Measurements from ENCODE around the gene MX1. TPM values are rescaled to one million over a fixed set of nuclear protein-coding genes. Genes with fewer than 3 reads are reported as not detected.

The MX1 gene
- total RNA-seq, 2 experiments from 2014 or later, result 23.9 to 24.7 TPM

DNA sequence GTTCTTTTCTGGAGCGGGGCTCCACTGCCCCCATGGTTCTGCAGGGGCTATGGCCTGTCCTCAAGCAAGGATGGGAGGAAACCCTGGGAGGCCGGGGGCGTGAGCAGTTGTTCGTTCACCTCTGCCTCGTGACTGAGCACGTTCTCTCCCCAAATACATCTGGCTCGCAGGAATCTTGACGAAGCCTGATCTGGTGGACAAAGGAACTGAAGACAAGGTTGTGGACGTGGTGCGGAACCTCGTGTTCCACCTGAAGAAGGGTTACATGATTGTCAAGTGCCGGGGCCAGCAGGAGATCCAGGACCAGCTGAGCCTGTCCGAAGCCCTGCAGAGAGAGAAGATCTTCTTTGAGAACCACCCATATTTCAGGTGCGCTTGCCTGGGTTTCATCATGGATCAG is 15.5 kb downstream of the MX1 start:
- ChIA-PET CTCF (ENCODE audit: unreplicated experiment) (no interaction called here), POLR2A (no interaction called here)
- BruUV-seq (replicated peaks), result no TSS peak
- H3K4me1 ChIP-seq (ENCODE audit: insufficient read depth, low read length, poor library complexity, severe bottlenecking), result no peaks in the 10 kb centered on the region
- no peak overlapping the region for H3K4me2 ChIP-seq (ENCODE audit: low read length)
- H3K9me3 ChIP-seq (ENCODE audit: low read length), result no peaks in the 10 kb centered on the region
- no peaks in the 10 kb centered on the region for H3K79me2 ChIP-seq (ENCODE audit: insufficient read depth, low read depth, low read length)
- intact Hi-C loops (cut with micrococcal nuclease; ENCODE audit: unreplicated experiment), result no loop called here
- H2AFZ ChIP-seq (ENCODE audit: low read length), result no peak overlapping the region
- H3K36me3 ChIP-seq (ENCODE audit: insufficient read depth, low read length), result peaks cover 14% of the 10 kb centered on the region
- H3K4me3 ChIP-seq (ENCODE audit: low read depth, low read length, poor library complexity, severe bottlenecking), result no peak overlapping the region
- no peak for DNase-seq (ENCODE audit: low spot score)
- no peak overlapping the region for H3K27ac ChIP-seq (ENCODE audit: low read depth, low read length, poor library complexity, severe bottlenecking)
- TF ChIP-seq EZH2phosphoT487 (IDR thresholded peaks at IDR 0.05; ENCODE audit: borderline replicate concordance, low read depth, low read length), result no peak
- TF ChIP-seq CTCF (conservative IDR thresholded peaks at IDR 0.05; ENCODE audit: low read length), result no peak
- no peaks in the 10 kb centered on the region for H3K9me2 ChIP-seq (ENCODE audit: insufficient read depth, low read length)
- no peaks in the 10 kb centered on the region for H4K20me1 ChIP-seq (ENCODE audit: insufficient read depth, low read length)

DNA sequence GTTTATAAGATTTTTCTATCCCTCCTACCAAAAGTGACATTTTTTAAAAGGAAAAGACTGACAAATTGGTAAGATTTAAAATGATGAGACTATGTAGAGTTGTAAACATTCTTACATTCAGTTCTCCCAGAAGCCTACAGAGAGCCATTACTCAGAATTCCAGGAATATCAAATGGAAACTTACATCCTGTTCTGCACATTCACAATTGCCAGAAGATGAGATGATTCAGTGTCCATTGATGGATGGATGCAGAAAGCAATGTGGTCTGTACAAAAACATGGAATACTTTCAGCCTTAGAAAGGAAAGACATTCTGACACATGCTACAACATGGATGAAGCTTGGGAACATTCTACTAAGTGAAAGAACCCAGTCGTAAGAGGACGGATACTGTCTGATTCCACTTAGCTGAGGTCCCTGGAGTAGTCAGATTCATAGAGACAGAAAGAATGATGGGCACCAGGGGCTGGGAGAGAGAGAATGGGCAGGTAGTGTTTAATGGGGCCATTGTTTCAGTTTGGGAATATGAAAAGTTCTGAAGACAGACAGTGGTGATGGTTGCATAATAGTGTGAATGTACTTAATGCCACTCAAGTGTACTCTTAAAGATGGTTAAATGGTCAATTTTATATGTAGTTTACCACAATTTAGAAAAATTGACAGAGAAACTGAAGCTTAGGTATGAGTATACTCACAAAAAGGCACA is 16.6 kb downstream of the MX1 start:
- Histone ChIP-seq H3K9me2 (ENCODE audit: insufficient read depth, low read length) (no peaks in the 10 kb centered on the region), H3K9me3 (ENCODE audit: low read length) (no peaks in the 10 kb centered on the region), H3K4me1 (ENCODE audit: insufficient read depth, low read length, poor library complexity, severe bottlenecking) (no peaks in the 10 kb centered on the region), H3K27ac (ENCODE audit: low read depth, low read length, poor library complexity, severe bottlenecking) (no peak overlapping the region), H3K4me3 (ENCODE audit: low read depth, low read length, poor library complexity, severe bottlenecking) (no peak overlapping the region), H2AFZ (ENCODE audit: low read length) (no peak overlapping the region), H3K4me2 (ENCODE audit: low read length) (no peak overlapping the region), H4K20me1 (ENCODE audit: insufficient read depth, low read length) (no peaks in the 10 kb centered on the region), H3K79me2 (ENCODE audit: insufficient read depth, low read depth, low read length) (no peaks in the 10 kb centered on the region), H3K36me3 (ENCODE audit: insufficient read depth, low read length) (peaks cover 12% of the 10 kb centered on the region; the same call in 1 of the 2 replicates)
- CTCF ChIA-PET (ENCODE audit: unreplicated experiment), result no interaction called here
- BruUV-seq (replicated peaks), result no TSS peak
- DNase-seq (ENCODE audit: low spot score), result no peak
- TF ChIP-seq EZH2phosphoT487 (IDR thresholded peaks at IDR 0.05; ENCODE audit: borderline replicate concordance, low read depth, low read length) (no peak), CTCF (conservative IDR thresholded peaks at IDR 0.05; ENCODE audit: low read length) (no peak)
- POLR2A ChIA-PET, result no interaction called here
- intact Hi-C loops (cut with micrococcal nuclease; ENCODE audit: unreplicated experiment), result no loop called here

- intact Hi-C loops (cut with micrococcal nuclease; ENCODE audit: unreplicated experiment), result no loop called here
- Histone ChIP-seq H4K20me1 (ENCODE audit: insufficient read depth, low read length) (no peaks in the 10 kb centered on the region), H3K4me2 (ENCODE audit: low read length) (no peak overlapping the region), H3K9me2 (ENCODE audit: insufficient read depth, low read length) (no peaks in the 10 kb centered on the region), H3K27ac (ENCODE audit: low read depth, low read length, poor library complexity, severe bottlenecking) (no peak overlapping the region), H3K4me1 (ENCODE audit: insufficient read depth, low read length, poor library complexity, severe bottlenecking) (no peaks in the 10 kb centered on the region), H3K9me3 (ENCODE audit: low read length) (no peaks in the 10 kb centered on the region), H3K4me3 (ENCODE audit: low read depth, low read length, poor library complexity, severe bottlenecking) (no peak overlapping the region), H2AFZ (ENCODE audit: low read length) (no peak overlapping the region), H3K79me2 (ENCODE audit: insufficient read depth, low read depth, low read length) (no peaks in the 10 kb centered on the region), H3K36me3 (ENCODE audit: insufficient read depth, low read length) (peaks cover 12% of the 10 kb centered on the region; the same call in 1 of the 2 replicates)
- DNase-seq (ENCODE audit: low spot score), result no peak
- TF ChIP-seq EZH2phosphoT487 (IDR thresholded peaks at IDR 0.05; ENCODE audit: borderline replicate concordance, low read depth, low read length) (no peak), CTCF (conservative IDR thresholded peaks at IDR 0.05; ENCODE audit: low read length) (no peak)
- CTCF ChIA-PET (ENCODE audit: unreplicated experiment), result no interaction called here
- POLR2A ChIA-PET, result interaction anchor here (1.0 kb wide), 1 partner anchor 11 kb away, joined by 6 read pairs; no protein-coding TSS in a partner anchor
- no TSS peak for BruUV-seq (replicated peaks)
Measured at GRCh38 chr21:41443562-41443961, 17.5 kb downstream of the MX1 start.

Measured in OCI-LY7 (cell line).